GM12878 (cell line): ENCODE data around the gene C1orf21. TPM values are rescaled to one million over a fixed set of nuclear protein-coding genes. Genes with fewer than 3 reads are reported as not detected.

ENCODE experiments used
- ATAC-seq: fragments of 200-7000 bp; cut with Tn5 transposase; 3 replicates; pipeline ENCODE4 v1.9.1; 2020; ENCODE audit warnings: mild to moderate bottlenecking, moderate library complexity
- BruUV-seq: library from RNA; stranded (reverse); fragments of 400-500 nt; replicated peaks from 2 replicates; lab custom pipeline; 2021; lab: Mats Ljungman, UMichigan
- CTCF ChIA-PET: fragments of 300-600 bp; sonication (Branson Sonifier 250); formaldehyde crosslinking; extraction: SDS; loops from one replicate; lab custom pipeline; 2021; ENCODE audit warnings: inconsistent platforms; lab: Yijun Ruan, JAX
- POLR2A ChIA-PET: fragments of 350-600 bp; formaldehyde crosslinking; extraction: SDS; loops from one replicate; lab custom pipeline; 2021; ENCODE audit warnings: inconsistent platforms; lab: Charles Lee
- RAD21 ChIA-PET: fragments of 300-600 bp; sonication (Branson Sonifier 250); formaldehyde crosslinking; loops from one replicate; lab custom pipeline; 2023; ENCODE audit warnings: antibody characterized with exemption; ENCODE audit not compliant: unreplicated experiment; lab: Charles Lee
- SMC1A ChIA-PET: fragments of 300-600 bp; sonication (Branson Sonifier 250); formaldehyde crosslinking; loops from one replicate; lab custom pipeline; 2023; ENCODE audit not compliant: unreplicated experiment, uncharacterized antibody; lab: Charles Lee
- DNase-seq: peaks from one replicate; pipeline ENCODE4 v3.0.0-alpha.2; 2011; ENCODE audit warnings: low read depth, low spot score
- FAIRE-seq: peaks from 3 replicates; lab custom pipeline; 2011; peaks lifted over from hg19 to GRCh38; lab: Jason Lieb, UNC
- H2AFZ ChIP-seq: 2 replicates; pipeline ENCODE4 v1.6.0; 2011; ENCODE audit warnings: low read depth, low read length, control low read depth; ENCODE audit not compliant: control insufficient read depth
- H3K27ac ChIP-seq: 2 replicates; pipeline ENCODE4 v1.5.1; 2011; ENCODE audit warnings: control low read depth; ENCODE audit not compliant: control insufficient read depth, insufficient read depth
- H3K27me3 ChIP-seq, 2 experiments: replicated peaks in 1 of 2; 2 replicates each; pipeline versions ENCODE4 v1.6.0 to v1.6.1; 2011; ENCODE audit warnings: low read length in 1 of 2; ENCODE audit not compliant: control insufficient read depth in 2 of 2, insufficient read depth in 2 of 2
- H3K36me3 ChIP-seq, 2 experiments: 2 replicates each; pipeline ENCODE4 v1.5.1; 2011; ENCODE audit warnings: low read length in 1 of 2; ENCODE audit not compliant: control insufficient read depth in 2 of 2, insufficient read depth in 2 of 2
- H3K4me1 ChIP-seq: 2 replicates; pipeline ENCODE4 v1.6.1; 2011; ENCODE audit warnings: mild to moderate bottlenecking, low read length, moderate library complexity, mixed read lengths; ENCODE audit not compliant: control insufficient read depth, insufficient read depth
- H3K4me2 ChIP-seq: 2 replicates; pipeline ENCODE4 v1.6.0; 2011; ENCODE audit warnings: control low read depth; ENCODE audit not compliant: control insufficient read depth, insufficient read depth
- H3K4me3 ChIP-seq: fragments of 200-600 bp; sonication (generic); 2 replicates; pipeline ENCODE4 v1.5.1; 2016
- H3K79me2 ChIP-seq: 2 replicates; pipeline ENCODE4 v1.6.0; 2011; ENCODE audit warnings: low read length; ENCODE audit not compliant: control insufficient read depth, insufficient read depth
- H3K9ac ChIP-seq: 2 replicates; pipeline ENCODE4 v1.8.0; 2011; ENCODE audit warnings: low read length, control low read depth, mixed read lengths; ENCODE audit not compliant: control insufficient read depth, insufficient read depth
- H3K9me3 ChIP-seq: replicated peaks from 3 replicates; pipeline ENCODE4 v1.5.1; 2011; ENCODE audit warnings: mild to moderate bottlenecking, low read length; ENCODE audit not compliant: control insufficient read depth, insufficient read depth
- H4K20me1 ChIP-seq: 2 replicates; pipeline ENCODE4 v1.6.0; 2011; ENCODE audit not compliant: control insufficient read depth, insufficient read depth
- ATF2 ChIP-seq: IDR thresholded peaks from 2 replicates; pipeline ENCODE4 v1.6.1; 2012; ENCODE audit warnings: low read length, inconsistent platforms
- ATF3 ChIP-seq: IDR thresholded peaks from 2 replicates; pipeline ENCODE4 v1.6.1; 2011; ENCODE audit warnings: low read depth, mild to moderate bottlenecking, low read length, moderate library complexity, borderline replicate concordance; ENCODE audit errors: extremely low read depth
- EED ChIP-seq: sonication (generic); IDR thresholded peaks from 2 replicates; pipeline ENCODE4 v1.6.1; 2016; ENCODE audit warnings: antibody characterized with exemption, low read depth
- HDAC6 ChIP-seq: fragments of 200-600 bp; sonication (generic); IDR thresholded peaks from one replicate; pipeline ENCODE4 v1.8.0; 2017; ENCODE audit warnings: antibody characterized with exemption; ENCODE audit not compliant: unreplicated experiment
- JUND ChIP-seq: IDR thresholded peaks from 2 replicates; pipeline ENCODE4 v1.6.1; 2012; ENCODE audit warnings: low read depth, mild to moderate bottlenecking, low read length, improper control_type of control experiment, moderate library complexity
- MEF2B ChIP-seq: fragments of 450-650 bp; IDR thresholded peaks from 2 replicates; pipeline ENCODE4 v1.6.1; 2018; ENCODE audit warnings: mild to moderate bottlenecking, moderate library complexity; ENCODE audit not compliant: partially characterized antibody, poor library complexity, severe bottlenecking
- MTA3 ChIP-seq: IDR thresholded peaks from 2 replicates; pipeline ENCODE4 v1.6.1; 2012; ENCODE audit warnings: low read length, inconsistent platforms, borderline replicate concordance
- MXI1 ChIP-seq: fragments of 150-350 bp; IDR thresholded peaks from 2 replicates; pipeline ENCODE4 v1.6.1; 2011; ENCODE audit warnings: low read depth, mild to moderate bottlenecking, inconsistent platforms, low read length, improper control_type of control experiment
- NFYA ChIP-seq: IDR thresholded peaks from 2 replicates; pipeline ENCODE4 v1.6.1; 2011; ENCODE audit warnings: low read depth, mild to moderate bottlenecking, low read length, improper control_type of control experiment, borderline replicate concordance
- NR2C2 ChIP-seq: IDR thresholded peaks from 2 replicates; pipeline ENCODE4 v1.6.1; 2011; ENCODE audit warnings: borderline replicate concordance, low read depth; ENCODE audit not compliant: control insufficient read depth, insufficient read length
- NR2F1 ChIP-seq: fragments of 450-650 bp; conservative IDR thresholded peaks from 2 replicates; pipeline ENCODE4 v1.6.1; 2017; ENCODE audit warnings: mild to moderate bottlenecking
- PBX3 ChIP-seq: IDR thresholded peaks from 2 replicates; pipeline ENCODE4 v1.6.1; 2011; ENCODE audit warnings: mild to moderate bottlenecking, low read depth, low read length, moderate library complexity; ENCODE audit not compliant: insufficient replicate concordance
- RCOR1 ChIP-seq: conservative IDR thresholded peaks from 2 replicates; pipeline ENCODE4 v1.6.1; 2012; ENCODE audit warnings: low read depth, low read length, improper control_type of control experiment
- SIN3A ChIP-seq: IDR thresholded peaks from 2 replicates; pipeline ENCODE4 v1.6.1; 2012; ENCODE audit warnings: low read depth, low read length, improper control_type of control experiment
- SIX5 ChIP-seq: IDR thresholded peaks from 2 replicates; pipeline ENCODE4 v1.6.1; 2011; ENCODE audit warnings: mild to moderate bottlenecking, low read depth, low read length, moderate library complexity; ENCODE audit not compliant: severe bottlenecking
- SMC3 ChIP-seq: IDR thresholded peaks from 2 replicates; pipeline ENCODE4 v1.6.1; 2011; ENCODE audit warnings: low read length, improper control_type of control experiment, borderline replicate concordance
- STAT3 ChIP-seq: IDR thresholded peaks from 2 replicates; pipeline ENCODE4 v1.6.1; 2011; ENCODE audit warnings: low read depth, low read length, improper control_type of control experiment
- YY1 ChIP-seq: IDR thresholded peaks from 2 replicates; pipeline ENCODE4 v1.6.1; 2011; ENCODE audit warnings: low read depth, mild to moderate bottlenecking, low read length
- ZNF622 ChIP-seq: fragments of 450-650 bp; IDR thresholded peaks from 2 replicates; pipeline ENCODE4 v1.6.1; 2017; ENCODE audit warnings: mild to moderate bottlenecking, inconsistent platforms
- WGBS: methylation state at CpG from one replicate; pipeline ENCODE4 v1.1.6; 2016; ENCODE audit warnings: low lambda C conversion rate; ENCODE audit not compliant: insufficient replicate concordance, insufficient coverage; ENCODE audit errors: missing lambda C conversion rate; 5-methylcytosine and 5-hydroxymethylcytosine counted together
- in situ Hi-C: fragments of 300-500 bp; cut with MboI; formaldehyde crosslinking; loops from 9 replicates; pipeline ENCODE4 v1.14.3; 2018; ENCODE audit warnings: mixed read lengths
- intact Hi-C: fragments of 100-400 bp; cut with micrococcal nuclease; formaldehyde crosslinking; loops from one replicate; pipeline ENCODE4 v1.14.2; 2022; ENCODE audit not compliant: unreplicated experiment
- polyA plus RNA-seq, 11 experiments: library from polyadenylated mRNA; depleted of rRNA in 4 of 11; unstranded in 6 of 11; stranded (reverse) in 5 of 11; fragments of >200 nt; fragmentation: Nextera tagmentation in 4 of 11; fragmentation: Illumina TruSeq in 1 of 11; extraction: Ambion mirVana in 4 of 11; extraction: Trizol in 1 of 11; gene quantifications; 1 replicate in 1 of 11; 2 replicates in 10 of 11; pipeline versions ENCODE4 v1.2.1 to v1.2.3, GENCODE V29; 2011 to 2016; ENCODE audit warnings: inconsistent platforms in 2 of 11, missing spikeins in 2 of 11, low read depth in 1 of 11
- total RNA-seq, 4 experiments: library from RNA; depleted of rRNA in 3 of 4; stranded (reverse); fragments of >200 nt in 3 of 4; fragmentation: Illumina TruSeq in 1 of 4; extraction: Trizol in 1 of 4; gene quantifications; 2 replicates each; pipeline versions ENCODE4 v1.2.1 to v1.2.3, GENCODE V29; 2013 to 2021

C1orf21 gene
- total and polyA plus RNA-seq, 10 of the 15 experiments (the other 5 are each of a cell fraction or from before 2014, with no cell fraction given), result 0.03 to 1.6 (median 0.17) TPM; not detected in 3

- TF ChIP-seq PBX3, result no peak
- TF ChIP-seq ATF2, result no peak
- no peak for TF ChIP-seq YY1
- TF ChIP-seq SMC3, result no peak
- no peak for TF ChIP-seq MTA3
- TF ChIP-seq MXI1, result no peak
- TF ChIP-seq, all 136 proteins: peak for 0
Observed at GRCh38 chr1:184510110-184510509, 123.3 kb downstream of the C1orf21 start (continued).

- DNase-seq (no peak), FAIRE-seq (no peak), ATAC-seq (no peak)
- Histone ChIP-seq H2AFZ (no peak overlapping the region), H3K27me3 (no peaks in the 10 kb centered on the region), H3K79me2 (no peaks in the 10 kb centered on the region), H3K27ac (no peak overlapping the region), H3K4me1 (no peaks in the 10 kb centered on the region), H3K36me3 (no peaks in the 10 kb centered on the region), H4K20me1 (no peaks in the 10 kb centered on the region), H3K4me2 (no peak overlapping the region), H3K9ac (no peak overlapping the region), H3K9me3 (no peaks in the 10 kb centered on the region), H3K4me3 (no peak overlapping the region)
- SMC1A ChIA-PET, result interaction anchor here (2.3 kb wide), 1 partner anchor 20 kb away, joined by 6 read pairs; no protein-coding TSS in a partner anchor
- RAD21 ChIA-PET, result no interaction called here
- WGBS, result 76% methylated on average over 8 of the region's 8 CpGs
- CTCF ChIA-PET, result interaction anchor here (0.8 to 1.6 kb wide), 2 partner anchors 50 to 151 kb away, joined by 3 to 4 read pairs; no protein-coding TSS in a partner anchor
- no TSS peak for BruUV-seq
- intact Hi-C loops (no loop called here), in situ Hi-C loops (no loop called here)
- POLR2A ChIA-PET, result no interaction called here
- TF ChIP-seq SIX5 (no peak), NFYA (no peak), ZNF622 (no peak), SIN3A (no peak), EED (no peak), ATF3 (no peak), JUND (no peak), NR2C2 (no peak), HDAC6 (no peak), STAT3 (no peak), RCOR1 (no peak), NR2F1 (no peak), MEF2B (no peak)
Observed at GRCh38 chr1:184512724-184513123, 125.9 kb downstream of the C1orf21 start.
